HuH-7 (cell line): ENCODE data around the gene CEMIP.

Experiments used
- DNase-seq: peaks from one replicate; pipeline ENCODE4 v3.0.0; 2011; ENCODE audit warnings: low spot score

The CEMIP gene

GRCh38 chr15:80822676-80823075 is 43.5 kb downstream of the CEMIP start:
- DNase-seq: no peak

- no peak for DNase-seq
Observed at GRCh38 chr15:80823120-80823519, 44.0 kb downstream of the CEMIP start.

- DNase-seq: no peak
Observed at GRCh38 chr15:80823995-80824394, 44.8 kb downstream of the CEMIP start.

GRCh38 chr15:80825361-80826030 is 46.3 kb downstream of the CEMIP start:
- no peak for DNase-seq

- DNase-seq: no peak
Observed at GRCh38 chr15:80828796-80829195, 49.6 kb downstream of the CEMIP start.

- no peak for DNase-seq
Observed at GRCh38 chr15:80830677-80831076, 51.5 kb downstream of the CEMIP start.

- DNase-seq: no peak
Observed at GRCh38 chr15:80831192-80831591, 52.0 kb downstream of the CEMIP start.

GRCh38 chr15:80831606-80832224 is 52.5 kb downstream of the CEMIP start:
- DNase-seq: no peak

- no peak for DNase-seq
Observed at GRCh38 chr15:80832686-80833085, 53.5 kb downstream of the CEMIP start.

- DNase-seq: no peak
Observed at GRCh38 chr15:80834402-80834801, 55.2 kb downstream of the CEMIP start.

- DNase-seq: no peak
Observed at GRCh38 chr15:80834906-80835305, 55.7 kb downstream of the CEMIP start.

- no peak for DNase-seq
Observed at GRCh38 chr15:80835336-80835735, 56.2 kb downstream of the CEMIP start.

GRCh38 chr15:80836223-80836622 is 57.1 kb downstream of the CEMIP start:
- no peak for DNase-seq

- DNase-seq: no peak
Observed at GRCh38 chr15:80837006-80837405, 57.8 kb downstream of the CEMIP start.

GRCh38 chr15:80838012-80838411 is 58.8 kb downstream of the CEMIP start:
- no peak for DNase-seq

- no peak for DNase-seq
Observed at GRCh38 chr15:80838666-80839065, 59.5 kb downstream of the CEMIP start.

- no peak for DNase-seq
Observed at GRCh38 chr15:80839764-80840130, 60.6 kb downstream of the CEMIP start.

GRCh38 chr15:80840182-80841130 is 61.3 kb downstream of the CEMIP start:
- DNase-seq: no peak

GRCh38 chr15:80841541-80841940 is 62.4 kb downstream of the CEMIP start:
- DNase-seq: no peak

GRCh38 chr15:80844011-80844732 is 65.0 kb downstream of the CEMIP start:
- DNase-seq: no peak

GRCh38 chr15:80846031-80846815 is 67.1 kb downstream of the CEMIP start:
- no peak for DNase-seq
